ENCODE measurements around the gene FGF23.

GRCh38 chr12:4417455-4417854, 37.9 kb upstream of the FGF23 start:
- TF ChIP-seq CTCF (IDR thresholded peaks at IDR 0.05; ENCODE audit: poor library complexity, severe bottlenecking): no peak
- TF ChIP-seq TAF1 (IDR thresholded peaks at IDR 0.05; ENCODE audit: low read depth): no peak
- no peak for TF ChIP-seq POLR2AphosphoS5 (IDR thresholded peaks at IDR 0.05)
- TF ChIP-seq EP300 (conservative IDR thresholded peaks at IDR 0.05; ENCODE audit: poor library complexity, severe bottlenecking): no peak
- TF ChIP-seq MXI1 (conservative IDR thresholded peaks at IDR 0.05; ENCODE audit: poor library complexity, severe bottlenecking): no peak

All from neural cell (in vitro differentiated cells).